IMR-90 (cell line): Measurements from ENCODE around the gene CD2. TPM values are rescaled to one million over a fixed set of nuclear protein-coding genes. Genes with fewer than 3 reads are reported as not detected.

ENCODE experiments used
- ATAC-seq: fragments of 200-7000 bp; cut with Tn5 transposase; 2 replicates; pipeline ENCODE4 v1.9.1; 2020; ENCODE audit warnings: low read depth, mild to moderate bottlenecking, moderate library complexity
- BruUV-seq: library from RNA; stranded (reverse); fragments of 400-500 nt; replicated peaks from 2 replicates; lab custom pipeline; 2021; lab: Mats Ljungman, UMichigan
- CTCF ChIA-PET: fragments of 300-600 bp; formaldehyde crosslinking; extraction: SDS; loops from one replicate; lab custom pipeline; 2021; ENCODE audit warnings: antibody characterized with exemption; lab: Yijun Ruan, JAX
- POLR2A ChIA-PET: fragments of 300-600 bp; sonication (Branson Sonifier 250); formaldehyde crosslinking; loops from one replicate; lab custom pipeline; 2022; ENCODE audit warnings: antibody characterized with exemption; ENCODE audit not compliant: unreplicated experiment; lab: Charles Lee
- DNase-seq: peaks from one replicate; pipeline ENCODE4 v3.0.0; 2013
- H2AFZ ChIP-seq: replicated peaks from 2 replicates; pipeline ENCODE3; 2013; ENCODE audit warnings: low read length, mild to moderate bottlenecking; ENCODE audit not compliant: poor library complexity
- H2AK5ac ChIP-seq: 2 replicates; pipeline ENCODE4 v1.6.1; 2013; ENCODE audit warnings: low read depth, low read length, inconsistent platforms
- H2AK9ac ChIP-seq: replicated peaks from 2 replicates; pipeline ENCODE3; 2013; ENCODE audit warnings: mild to moderate bottlenecking, low read depth, low read length, moderate library complexity; ENCODE audit not compliant: poor library complexity
- H2BK120ac ChIP-seq: 2 replicates; pipeline ENCODE4 v1.6.1; 2013; ENCODE audit warnings: low read depth, low read length, inconsistent platforms
- H2BK15ac ChIP-seq: 3 replicates; pipeline ENCODE4 v1.6.1; 2013; ENCODE audit warnings: low read depth, low read length, inconsistent platforms
- H2BK20ac ChIP-seq: 2 replicates; pipeline ENCODE4 v1.6.1; 2013; ENCODE audit warnings: low read depth, mild to moderate bottlenecking, inconsistent platforms, low read length, moderate library complexity
- H2BK5ac ChIP-seq: 2 replicates; pipeline ENCODE4 v1.6.1; 2013; ENCODE audit warnings: mild to moderate bottlenecking, low read depth, low read length, inconsistent platforms; ENCODE audit not compliant: poor library complexity, severe bottlenecking
- H3K14ac ChIP-seq: replicated peaks from 2 replicates; pipeline ENCODE4 v1.6.1; 2013; ENCODE audit warnings: low read depth, low read length, inconsistent platforms
- H3K18ac ChIP-seq: 2 replicates; pipeline ENCODE4 v1.6.1; 2013; ENCODE audit warnings: low read depth, low read length, control low read depth
- H3K23ac ChIP-seq: 2 replicates; pipeline ENCODE4 v1.6.1; 2013; ENCODE audit warnings: low read depth, low read length, inconsistent platforms
- H3K27ac ChIP-seq: 2 replicates; pipeline ENCODE4 v1.5.1; 2013; ENCODE audit warnings: mild to moderate bottlenecking, control low read depth, low read length; ENCODE audit not compliant: insufficient read depth
- H3K27me3 ChIP-seq: 2 replicates; pipeline ENCODE4 v1.6.1; 2013; ENCODE audit warnings: low read length; ENCODE audit not compliant: control insufficient read depth, insufficient read depth
- H3K36me3 ChIP-seq: 2 replicates; pipeline ENCODE4 v1.6.1; 2013; ENCODE audit warnings: low read length, mixed read lengths; ENCODE audit not compliant: control insufficient read depth, insufficient read depth
- H3K4ac ChIP-seq: 2 replicates; pipeline ENCODE4 v1.6.1; 2013; ENCODE audit warnings: low read depth, low read length, inconsistent platforms
- H3K4me1 ChIP-seq: 2 replicates; pipeline ENCODE4 v1.6.1; 2013; ENCODE audit warnings: low read length, mixed read lengths; ENCODE audit not compliant: control insufficient read depth, insufficient read depth
- H3K4me2 ChIP-seq: 2 replicates; pipeline ENCODE4 v1.6.1; 2013; ENCODE audit warnings: low read depth, mild to moderate bottlenecking, control low read depth, low read length, moderate library complexity
- H3K4me3 ChIP-seq: 2 replicates; pipeline ENCODE4 v1.5.1; 2013; ENCODE audit warnings: low read depth, mild to moderate bottlenecking, control low read depth, low read length, moderate library complexity; ENCODE audit not compliant: insufficient read depth
- H3K56ac ChIP-seq: 2 replicates; pipeline ENCODE4 v1.6.1; 2013; ENCODE audit warnings: low read length, inconsistent platforms; ENCODE audit not compliant: insufficient read depth; ENCODE audit errors: extremely low read depth
- H3K79me1 ChIP-seq, 2 experiments: 2 replicates each; pipeline ENCODE4 v1.6.1; 2013; ENCODE audit warnings: low read length in 2 of 2, inconsistent platforms in 1 of 2, low read depth in 1 of 2
- H3K9ac ChIP-seq: 2 replicates; pipeline ENCODE4 v1.6.1; 2013; ENCODE audit warnings: low read depth, low read length, control low read depth
- H3K9me1 ChIP-seq: 2 replicates; pipeline ENCODE4 v1.6.1; 2013; ENCODE audit warnings: low read length, inconsistent platforms; ENCODE audit not compliant: insufficient read depth
- H3K9me3 ChIP-seq: 2 replicates; pipeline ENCODE4 v1.6.1; 2013; ENCODE audit warnings: low read length; ENCODE audit not compliant: control insufficient read depth, insufficient read depth
- H4K20me1 ChIP-seq: 2 replicates; pipeline ENCODE4 v1.6.1; 2013; ENCODE audit warnings: low read length, inconsistent platforms; ENCODE audit not compliant: insufficient read depth
- H4K5ac ChIP-seq: 2 replicates; pipeline ENCODE4 v1.6.1; 2013; ENCODE audit warnings: mild to moderate bottlenecking, low read depth, low read length, control low read depth
- H4K8ac ChIP-seq, 2 experiments: 2 replicates each; pipeline ENCODE4 v1.6.1; 2013; ENCODE audit warnings: low read depth in 2 of 2, low read length in 2 of 2, control low read depth in 1 of 2, inconsistent platforms in 1 of 2
- H4K91ac ChIP-seq: 2 replicates; pipeline ENCODE4 v1.6.1; 2013; ENCODE audit warnings: low read depth, low read length, inconsistent platforms; ENCODE audit not compliant: insufficient read depth
- BHLHE40 ChIP-seq: fragments of 150-350 bp; IDR thresholded peaks from 2 replicates; pipeline ENCODE4 v1.6.1; 2016; ENCODE audit warnings: mild to moderate bottlenecking, low read depth, low read length
- CEBPB ChIP-seq: IDR thresholded peaks from 2 replicates; pipeline ENCODE4 v1.6.1; 2012; ENCODE audit warnings: low read depth, low read length, improper control_type of control experiment
- CHD1 ChIP-seq: IDR thresholded peaks from 2 replicates; pipeline ENCODE4 v1.6.1; 2012; ENCODE audit warnings: low read depth, low read length, improper control_type of control experiment
- ELK1 ChIP-seq: fragments of 150-350 bp; IDR thresholded peaks from 2 replicates; pipeline ENCODE4 v1.6.1; 2016; ENCODE audit warnings: low read depth, mild to moderate bottlenecking, low read length, moderate library complexity, borderline replicate concordance
- FOS ChIP-seq: fragments of 150-350 bp; IDR thresholded peaks from 2 replicates; pipeline ENCODE4 v1.6.1; 2016; ENCODE audit warnings: low read depth, low read length
- MAFK ChIP-seq: IDR thresholded peaks from 2 replicates; pipeline ENCODE4 v1.6.1; 2012; ENCODE audit warnings: low read depth, low read length, improper control_type of control experiment
- MAZ ChIP-seq: IDR thresholded peaks from 2 replicates; pipeline ENCODE4 v1.6.1; 2012; ENCODE audit warnings: low read depth, mild to moderate bottlenecking, low read length, improper control_type of control experiment, moderate library complexity, borderline replicate concordance
- MXI1 ChIP-seq: IDR thresholded peaks from 2 replicates; pipeline ENCODE4 v1.6.1; 2012; ENCODE audit warnings: low read depth, mild to moderate bottlenecking, low read length, moderate library complexity, borderline replicate concordance
- NFE2L2 ChIP-seq: fragments of 150-350 bp; IDR thresholded peaks from 2 replicates; pipeline ENCODE4 v1.6.1; 2016; ENCODE audit warnings: low read depth, mild to moderate bottlenecking, low read length
- POLR2A ChIP-seq: IDR thresholded peaks from 2 replicates; pipeline ENCODE4 v1.6.1; 2012; ENCODE audit warnings: mild to moderate bottlenecking, low read depth, low read length
- RAD21 ChIP-seq: IDR thresholded peaks from 2 replicates; pipeline ENCODE4 v1.6.1; 2012; ENCODE audit warnings: low read length, improper control_type of control experiment
- RCOR1 ChIP-seq: IDR thresholded peaks from 2 replicates; pipeline ENCODE4 v1.6.1; 2012; ENCODE audit warnings: mild to moderate bottlenecking, low read length, improper control_type of control experiment; ENCODE audit not compliant: insufficient replicate concordance
- RFX5 ChIP-seq: IDR thresholded peaks from 2 replicates; pipeline ENCODE4 v1.8.0; 2012; ENCODE audit warnings: low read depth, mild to moderate bottlenecking, low read length, moderate library complexity
- SMC3 ChIP-seq: fragments of 150-350 bp; IDR thresholded peaks from 2 replicates; pipeline ENCODE4 v1.6.1; 2016; ENCODE audit warnings: low read depth, mild to moderate bottlenecking, antibody characterized with exemption, low read length, moderate library complexity
- WGBS, 2 experiments: methylation state at CpG; one replicate each; pipeline versions ENCODE4 v1.1.5 to v1.1.7; 2013; ENCODE audit warnings: missing lambda C conversion rate in 2 of 2; ENCODE audit not compliant: insufficient read length in 1 of 2; ENCODE audit errors: extremely low coverage in 2 of 2; 5-methylcytosine and 5-hydroxymethylcytosine counted together
- dilution Hi-C: fragments of 300-500 bp; cut with HindIII; formaldehyde crosslinking; loops from one replicate; pipeline ENCODE4 v1.14.3; 2018; ENCODE audit warnings: low sequenced_read_pairs; ENCODE audit not compliant: unreplicated experiment
- in situ Hi-C: fragments of 300-500 bp; cut with MboI; formaldehyde crosslinking; loops from 3 replicates; pipeline ENCODE4 v1.14.3; 2019; ENCODE audit warnings: low sequenced_read_pairs, inconsistent platforms, mixed read lengths
- intact Hi-C: fragments of 100-400 bp; cut with micrococcal nuclease; formaldehyde crosslinking; loops from 2 replicates; pipeline ENCODE4 v1.10.0; 2022
- polyA plus RNA-seq, 3 experiments: library from polyadenylated mRNA; depleted of rRNA; stranded (reverse); fragments of >200 nt; gene quantifications; 2 replicates each; pipeline ENCODE4 v1.2.3, GENCODE V29; 2012; ENCODE audit warnings: low replicate concordance in 1 of 3
- total RNA-seq: library from RNA; depleted of rRNA; stranded (reverse); fragments of >200 nt; gene quantifications from 2 replicates; pipeline ENCODE4 v1.2.3, GENCODE V29; 2012
- TF ChIP-seq, protein P1 (sequence below): fragments of 150-350 bp; IDR thresholded peaks from 2 replicates; pipeline ENCODE4 v1.6.1; 2017; ENCODE audit warnings: mild to moderate bottlenecking, antibody characterized with exemption, low read length, low read depth
- TF ChIP-seq, protein P2 (sequence below): conservative IDR thresholded peaks from 2 replicates; pipeline ENCODE4 v1.5.1; 2012; ENCODE audit warnings: mild to moderate bottlenecking, low read depth, low read length, improper control_type of control experiment

The CD2 gene
- total and polyA plus RNA-seq, 2 of the 4 experiments (the other 2 are of a cell fraction): not detected

- Histone ChIP-seq H4K20me1 (no peaks in the 10 kb centered on the region), H3K14ac (no peak overlapping the region), H3K4me2 (no peak overlapping the region), H4K8ac (no peak overlapping the region), H3K79me1 (no peaks in the 10 kb centered on the region), H2AK9ac (no peak overlapping the region), H3K4me3 (no peak overlapping the region), H2BK120ac (no peak overlapping the region), H3K56ac (no peak overlapping the region), H2BK20ac (no peak overlapping the region), H2BK5ac (no peak overlapping the region), H2AFZ (no peak overlapping the region), H3K4me1 (no peaks in the 10 kb centered on the region), H2AK5ac (no peak overlapping the region), H3K27ac (no peak overlapping the region), H3K18ac (no peak overlapping the region), H2BK15ac (no peak overlapping the region), H3K9ac (no peak overlapping the region), H3K9me3 (no peaks in the 10 kb centered on the region), H3K27me3 (no peaks in the 10 kb centered on the region), H3K9me1 (no peaks in the 10 kb centered on the region), H3K4ac (no peak overlapping the region), H3K23ac (no peak overlapping the region), H4K5ac (no peak overlapping the region), H3K36me3 (no peaks in the 10 kb centered on the region), H4K91ac (no peak overlapping the region)
- DNase-seq (no peak), ATAC-seq (no peak)
- POLR2A ChIA-PET: no interaction called here
- WGBS, 2 experiments: 50% methylated on average over 2 of the region's 6 CpGs; no CpG with 5 or more reads in 1 of the 2 experiments
- no TSS peak for BruUV-seq
- CTCF ChIA-PET: interaction anchor here (0.9 kb wide), 1 partner anchor 340 kb away, joined by 3 read pairs; no protein-coding TSS in a partner anchor
- TF ChIP-seq NFE2L2 (no peak), BHLHE40 (no peak), MAFK (no peak), MAZ (no peak), POLR2A (no peak), CEBPB (no peak), RAD21 (no peak), SMC3 (no peak), RFX5 (no peak), MXI1 (no peak), FOS (no peak), ELK1 (no peak), RCOR1 (no peak), CHD1 (no peak)
- TF ChIP-seq, protein P1, sequence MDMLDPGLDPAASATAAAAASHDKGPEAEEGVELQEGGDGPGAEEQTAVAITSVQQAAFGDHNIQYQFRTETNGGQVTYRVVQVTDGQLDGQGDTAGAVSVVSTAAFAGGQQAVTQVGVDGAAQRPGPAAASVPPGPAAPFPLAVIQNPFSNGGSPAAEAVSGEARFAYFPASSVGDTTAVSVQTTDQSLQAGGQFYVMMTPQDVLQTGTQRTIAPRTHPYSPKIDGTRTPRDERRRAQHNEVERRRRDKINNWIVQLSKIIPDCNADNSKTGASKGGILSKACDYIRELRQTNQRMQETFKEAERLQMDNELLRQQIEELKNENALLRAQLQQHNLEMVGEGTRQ: no peak
- TF ChIP-seq, protein P2, sequence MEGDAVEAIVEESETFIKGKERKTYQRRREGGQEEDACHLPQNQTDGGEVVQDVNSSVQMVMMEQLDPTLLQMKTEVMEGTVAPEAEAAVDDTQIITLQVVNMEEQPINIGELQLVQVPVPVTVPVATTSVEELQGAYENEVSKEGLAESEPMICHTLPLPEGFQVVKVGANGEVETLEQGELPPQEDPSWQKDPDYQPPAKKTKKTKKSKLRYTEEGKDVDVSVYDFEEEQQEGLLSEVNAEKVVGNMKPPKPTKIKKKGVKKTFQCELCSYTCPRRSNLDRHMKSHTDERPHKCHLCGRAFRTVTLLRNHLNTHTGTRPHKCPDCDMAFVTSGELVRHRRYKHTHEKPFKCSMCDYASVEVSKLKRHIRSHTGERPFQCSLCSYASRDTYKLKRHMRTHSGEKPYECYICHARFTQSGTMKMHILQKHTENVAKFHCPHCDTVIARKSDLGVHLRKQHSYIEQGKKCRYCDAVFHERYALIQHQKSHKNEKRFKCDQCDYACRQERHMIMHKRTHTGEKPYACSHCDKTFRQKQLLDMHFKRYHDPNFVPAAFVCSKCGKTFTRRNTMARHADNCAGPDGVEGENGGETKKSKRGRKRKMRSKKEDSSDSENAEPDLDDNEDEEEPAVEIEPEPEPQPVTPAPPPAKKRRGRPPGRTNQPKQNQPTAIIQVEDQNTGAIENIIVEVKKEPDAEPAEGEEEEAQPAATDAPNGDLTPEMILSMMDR: no peak
- dilution Hi-C loops (no loop called here), in situ Hi-C loops (no loop called here), intact Hi-C loops (no loop called here)
Measured at GRCh38 chr1:116712510-116712909, 41.7 kb upstream of the CD2 start.
